Measurements from ENCODE around the gene NCBP3.

DNA sequence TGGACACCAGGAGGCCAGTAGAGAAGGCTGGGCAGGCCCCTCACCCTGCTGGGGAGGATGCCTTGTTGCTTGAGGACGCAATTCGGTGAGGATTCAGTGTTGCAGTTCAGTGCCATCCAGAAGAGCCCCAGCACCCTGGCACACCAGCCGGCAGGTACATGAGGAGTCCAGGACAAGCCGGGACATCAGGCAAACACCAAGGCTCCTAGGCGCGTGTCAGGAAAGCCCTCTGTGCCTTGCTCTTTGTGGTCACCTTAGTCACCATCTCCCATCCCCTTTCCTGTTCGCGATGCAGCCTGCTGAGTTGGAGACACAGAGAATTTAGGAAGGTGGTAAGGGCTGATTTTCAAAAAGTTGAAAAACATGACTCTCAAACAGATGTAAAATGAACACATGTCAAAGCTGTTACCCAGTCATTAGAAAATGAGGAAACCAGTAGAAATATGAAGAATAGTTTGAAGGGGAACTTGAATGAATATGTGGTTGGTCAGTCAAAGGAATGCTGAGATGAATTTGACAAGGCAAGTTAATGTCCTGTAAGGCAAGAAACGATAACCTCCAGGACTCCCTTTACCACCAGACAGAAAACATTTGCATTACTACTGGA is 2.3 kb upstream of the NCBP3 start:
- TF ChIP-seq POLR2AphosphoS5 (IDR thresholded peaks at IDR 0.05; ENCODE audit: low read depth, low read length) (no peak), TAF1 (IDR thresholded peaks at IDR 0.05; ENCODE audit: low read depth, low read length) (no peak)
